ENCODE data around the gene ZMAT3.
"Not testable (repeated sequence)": the region's sequence is repeated elsewhere in the genome, so short reads cannot be mapped to it uniquely, and the experiment has no call there.

Gene ZMAT3

DNA sequence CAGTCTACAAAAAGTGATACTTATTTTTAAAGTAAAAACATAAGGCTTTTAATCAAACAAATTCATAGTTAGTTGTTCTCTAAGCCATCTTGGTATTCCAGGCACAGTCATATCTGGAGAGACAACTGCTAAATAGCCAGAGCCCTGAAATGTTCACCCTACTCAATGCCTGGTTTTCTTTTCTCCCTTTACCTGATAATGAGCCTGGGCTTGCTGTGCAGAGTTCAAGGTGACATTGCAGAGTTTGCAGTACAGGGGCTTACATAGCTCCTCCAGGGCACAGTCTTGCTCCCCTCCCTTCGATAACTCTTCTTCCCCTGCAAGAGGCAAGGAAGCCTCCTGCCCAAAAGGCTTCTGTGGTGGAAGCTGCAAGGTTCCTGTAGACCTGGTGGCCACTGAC lies 4.3 kb downstream of the ZMAT3 start:
- no peak overlapping the region for H3K4me3 ChIP-seq (ENCODE audit: low read depth, low read length)
- TF ChIP-seq, protein P1, sequence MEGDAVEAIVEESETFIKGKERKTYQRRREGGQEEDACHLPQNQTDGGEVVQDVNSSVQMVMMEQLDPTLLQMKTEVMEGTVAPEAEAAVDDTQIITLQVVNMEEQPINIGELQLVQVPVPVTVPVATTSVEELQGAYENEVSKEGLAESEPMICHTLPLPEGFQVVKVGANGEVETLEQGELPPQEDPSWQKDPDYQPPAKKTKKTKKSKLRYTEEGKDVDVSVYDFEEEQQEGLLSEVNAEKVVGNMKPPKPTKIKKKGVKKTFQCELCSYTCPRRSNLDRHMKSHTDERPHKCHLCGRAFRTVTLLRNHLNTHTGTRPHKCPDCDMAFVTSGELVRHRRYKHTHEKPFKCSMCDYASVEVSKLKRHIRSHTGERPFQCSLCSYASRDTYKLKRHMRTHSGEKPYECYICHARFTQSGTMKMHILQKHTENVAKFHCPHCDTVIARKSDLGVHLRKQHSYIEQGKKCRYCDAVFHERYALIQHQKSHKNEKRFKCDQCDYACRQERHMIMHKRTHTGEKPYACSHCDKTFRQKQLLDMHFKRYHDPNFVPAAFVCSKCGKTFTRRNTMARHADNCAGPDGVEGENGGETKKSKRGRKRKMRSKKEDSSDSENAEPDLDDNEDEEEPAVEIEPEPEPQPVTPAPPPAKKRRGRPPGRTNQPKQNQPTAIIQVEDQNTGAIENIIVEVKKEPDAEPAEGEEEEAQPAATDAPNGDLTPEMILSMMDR (IDR thresholded peaks at IDR 0.05; ENCODE audit: insufficient read depth, low read length, missing control alignments), result no peak
- POLR2A ChIA-PET, result no interaction called here
- CTCF ChIA-PET, result interaction anchor here (1.6 to 6.5 kb wide), 5 partner anchors 52 to 253 kb away, joined by 4 to 76 read pairs (median 36); no protein-coding TSS in a partner anchor
- no peak for DNase-seq (ENCODE audit: low read depth, low spot score)

- ChIA-PET POLR2A (interaction anchor here (0.8 kb wide), 1 partner anchor 52 kb away, joined by 3 read pairs; no protein-coding TSS in a partner anchor), CTCF (interaction anchor here (0.6 to 3.3 kb wide), 5 partner anchors 16 to 257 kb away, joined by 3 to 12 read pairs (median 10); no protein-coding TSS in a partner anchor)
- TF ChIP-seq, protein P1 (IDR thresholded peaks at IDR 0.05; ENCODE audit: insufficient read depth, low read length, missing control alignments), result no peak
- DNase-seq (ENCODE audit: low read depth, low spot score), result no peak
- no peak overlapping the region for H3K4me3 ChIP-seq (ENCODE audit: low read depth, low read length)
Observed at GRCh38 chr3:179063945-179064560, 7.6 kb downstream of the ZMAT3 start.

GRCh38 chr3:179056326-179056725 lies 15.3 kb downstream of the ZMAT3 start:
- ChIA-PET CTCF (no interaction called here), POLR2A (no interaction called here)
- DNase-seq (ENCODE audit: low read depth, low spot score), result no peak
- no peak overlapping the region for H3K4me3 ChIP-seq (ENCODE audit: low read depth, low read length)
- TF ChIP-seq, protein P1 (IDR thresholded peaks at IDR 0.05; ENCODE audit: insufficient read depth, low read length, missing control alignments), result no peak

DNA sequence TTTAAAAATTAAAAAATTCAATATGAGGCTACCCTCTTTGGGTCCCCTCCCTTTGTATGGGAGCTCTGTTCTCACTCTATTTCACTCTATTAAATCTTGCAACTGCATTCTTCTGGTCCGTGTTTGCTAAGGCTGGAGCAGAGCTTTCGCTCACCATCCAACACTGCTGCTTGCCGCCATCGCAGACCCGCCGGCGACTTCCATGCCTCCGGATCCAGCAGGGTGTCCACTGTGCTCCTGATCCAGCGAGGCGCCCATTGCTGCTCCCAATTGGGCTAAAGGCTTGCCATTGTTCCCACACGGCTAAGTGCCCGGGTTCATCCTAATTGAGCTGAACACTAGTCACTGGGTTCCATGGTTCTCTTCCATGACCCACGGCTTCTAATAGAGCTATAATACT lies 17.0 kb downstream of the ZMAT3 start:
- H3K4me3 ChIP-seq (ENCODE audit: low read depth, low read length); DNase-seq (ENCODE audit: low read depth, low spot score); CTCF ChIA-PET; POLR2A ChIA-PET: not testable (repeated sequence)

GRCh38 chr3:179046497-179047353 lies 24.9 kb downstream of the ZMAT3 start:
- no peak for DNase-seq (ENCODE audit: low read depth, low spot score)
- ChIA-PET POLR2A (interaction anchor here (2.0 kb wide), 1 partner anchor 9 kb away, joined by 7 read pairs; no protein-coding TSS in a partner anchor), CTCF (interaction anchor here (0.8 to 3.5 kb wide), 7 partner anchors 9 to 268 kb away, joined by 3 to 18 read pairs (median 3); no protein-coding TSS in a partner anchor)
- no peak overlapping the region for H3K4me3 ChIP-seq (ENCODE audit: low read depth, low read length)
- TF ChIP-seq, protein P1 (IDR thresholded peaks at IDR 0.05; ENCODE audit: insufficient read depth, low read length, missing control alignments), result no peak

GRCh38 chr3:179045719-179046402 lies 25.7 kb downstream of the ZMAT3 start:
- no peak for DNase-seq (ENCODE audit: low read depth, low spot score)
- H3K4me3 ChIP-seq (ENCODE audit: low read depth, low read length), result no peak overlapping the region
- CTCF ChIA-PET, result interaction anchor here (1.0 to 3.5 kb wide), 3 partner anchors 8 to 24 kb away, joined by 3 to 18 read pairs (median 5); no protein-coding TSS in a partner anchor
- POLR2A ChIA-PET, result interaction anchor here (2.0 kb wide), 1 partner anchor 8 kb away, joined by 7 read pairs; no protein-coding TSS in a partner anchor
- TF ChIP-seq, protein P1 (IDR thresholded peaks at IDR 0.05; ENCODE audit: insufficient read depth, low read length, missing control alignments), result no peak

- CTCF ChIA-PET, result interaction anchor here (1.5 kb wide), 1 partner anchor 9 kb away, joined by 3 read pairs; no protein-coding TSS in a partner anchor
- DNase-seq (ENCODE audit: low read depth, low spot score); H3K4me3 ChIP-seq (ENCODE audit: low read depth, low read length); POLR2A ChIA-PET: not testable (repeated sequence)
Observed at GRCh38 chr3:179038899-179039251, 32.7 kb downstream of the ZMAT3 start.
